IMR-90 (cell line): Measurements from ENCODE around the gene COL18A1.

Experiments
- FOS ChIP-seq: fragments of 150-350 bp; IDR thresholded peaks from 2 replicates; pipeline ENCODE4 v1.6.1; 2016; ENCODE audit warnings: low read depth, low read length
- POLR2A ChIP-seq: IDR thresholded peaks from 2 replicates; pipeline ENCODE4 v1.6.1; 2012; ENCODE audit warnings: mild to moderate bottlenecking, low read depth, low read length
- RAD21 ChIP-seq: IDR thresholded peaks from 2 replicates; pipeline ENCODE4 v1.6.1; 2012; ENCODE audit warnings: low read length, improper control_type of control experiment
- RFX5 ChIP-seq: IDR thresholded peaks from 2 replicates; pipeline ENCODE4 v1.8.0; 2012; ENCODE audit warnings: low read depth, mild to moderate bottlenecking, low read length, moderate library complexity
- TF ChIP-seq, protein P1 (sequence below): conservative IDR thresholded peaks from 2 replicates; pipeline ENCODE4 v1.5.1; 2012; ENCODE audit warnings: mild to moderate bottlenecking, low read depth, low read length, improper control_type of control experiment
- TF ChIP-seq, protein P2 (sequence below): fragments of 150-350 bp; IDR thresholded peaks from 2 replicates; pipeline ENCODE4 v1.6.1; 2017; ENCODE audit warnings: mild to moderate bottlenecking, antibody characterized with exemption, low read length, low read depth

DNA sequence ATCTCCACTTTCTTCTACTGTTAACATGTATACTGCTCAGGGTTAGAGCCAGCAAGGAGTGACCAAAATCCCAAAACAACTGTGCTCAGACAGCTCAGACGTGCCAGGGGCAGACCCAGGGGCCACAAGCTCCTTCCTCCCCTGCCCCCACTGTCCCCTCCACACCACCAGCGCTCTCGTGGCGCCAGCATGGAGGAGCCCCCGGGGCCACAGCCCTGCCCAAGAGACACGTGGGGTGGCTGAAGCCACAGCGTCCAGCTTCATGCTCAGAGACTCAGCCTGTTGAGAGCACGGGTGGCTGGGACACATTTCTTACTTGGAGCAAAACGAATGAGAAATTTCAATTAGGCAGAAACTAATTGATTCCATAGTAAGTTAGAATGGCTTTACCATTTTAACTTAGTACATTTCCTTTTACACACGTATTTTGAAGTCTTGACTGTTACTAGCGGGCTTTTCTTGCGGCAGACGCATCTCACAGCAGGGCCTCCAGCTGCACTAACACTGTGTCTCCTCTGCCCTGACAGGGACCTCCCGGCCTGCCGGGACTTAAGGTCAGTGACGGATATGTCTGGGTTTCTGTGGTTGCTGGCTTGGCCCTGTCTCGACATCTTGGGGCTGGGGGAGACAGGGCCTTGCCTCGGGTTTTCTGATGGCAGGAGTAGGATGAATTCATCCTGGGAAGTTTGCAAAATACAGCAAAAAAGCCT is 83.1 kb downstream of the COL18A1 start:
- TF ChIP-seq FOS (no peak), RFX5 (no peak), POLR2A (no peak), RAD21 (no peak)
- TF ChIP-seq, protein P1, sequence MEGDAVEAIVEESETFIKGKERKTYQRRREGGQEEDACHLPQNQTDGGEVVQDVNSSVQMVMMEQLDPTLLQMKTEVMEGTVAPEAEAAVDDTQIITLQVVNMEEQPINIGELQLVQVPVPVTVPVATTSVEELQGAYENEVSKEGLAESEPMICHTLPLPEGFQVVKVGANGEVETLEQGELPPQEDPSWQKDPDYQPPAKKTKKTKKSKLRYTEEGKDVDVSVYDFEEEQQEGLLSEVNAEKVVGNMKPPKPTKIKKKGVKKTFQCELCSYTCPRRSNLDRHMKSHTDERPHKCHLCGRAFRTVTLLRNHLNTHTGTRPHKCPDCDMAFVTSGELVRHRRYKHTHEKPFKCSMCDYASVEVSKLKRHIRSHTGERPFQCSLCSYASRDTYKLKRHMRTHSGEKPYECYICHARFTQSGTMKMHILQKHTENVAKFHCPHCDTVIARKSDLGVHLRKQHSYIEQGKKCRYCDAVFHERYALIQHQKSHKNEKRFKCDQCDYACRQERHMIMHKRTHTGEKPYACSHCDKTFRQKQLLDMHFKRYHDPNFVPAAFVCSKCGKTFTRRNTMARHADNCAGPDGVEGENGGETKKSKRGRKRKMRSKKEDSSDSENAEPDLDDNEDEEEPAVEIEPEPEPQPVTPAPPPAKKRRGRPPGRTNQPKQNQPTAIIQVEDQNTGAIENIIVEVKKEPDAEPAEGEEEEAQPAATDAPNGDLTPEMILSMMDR: no peak
- TF ChIP-seq, protein P2, sequence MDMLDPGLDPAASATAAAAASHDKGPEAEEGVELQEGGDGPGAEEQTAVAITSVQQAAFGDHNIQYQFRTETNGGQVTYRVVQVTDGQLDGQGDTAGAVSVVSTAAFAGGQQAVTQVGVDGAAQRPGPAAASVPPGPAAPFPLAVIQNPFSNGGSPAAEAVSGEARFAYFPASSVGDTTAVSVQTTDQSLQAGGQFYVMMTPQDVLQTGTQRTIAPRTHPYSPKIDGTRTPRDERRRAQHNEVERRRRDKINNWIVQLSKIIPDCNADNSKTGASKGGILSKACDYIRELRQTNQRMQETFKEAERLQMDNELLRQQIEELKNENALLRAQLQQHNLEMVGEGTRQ: no peak
